MCF 10A (cell line): ENCODE measurements around the gene LRRC7. TPM values are rescaled to one million over a fixed set of nuclear protein-coding genes. Genes with fewer than 3 reads are reported as not detected.
A peak's percentile ranks its signal among the peaks of the same experiment; 100 is the strongest.

ENCODE experiments used
- BruUV-seq: library from RNA; stranded (reverse); fragments of 400-500 nt; replicated peaks from 2 replicates; lab custom pipeline; 2021; lab: Mats Ljungman, UMichigan
- CTCF ChIA-PET: fragments of 300-600 bp; sonication (Branson Sonifier 250); formaldehyde crosslinking; extraction: SDS; loops from one replicate; lab custom pipeline; 2021; ENCODE audit warnings: antibody characterized with exemption, inconsistent platforms; lab: Yijun Ruan, JAX
- POLR2A ChIA-PET: fragments of 300-600, 350-650 bp; sonication (Branson Sonifier 250); formaldehyde crosslinking; extraction: SDS; loops from one replicate; lab custom pipeline; 2020; ENCODE audit warnings: antibody characterized with exemption, inconsistent platforms; lab: Yijun Ruan, JAX
- DNase-seq: peaks from one replicate; pipeline ENCODE4 v3.0.0-alpha.2; 2018; ENCODE audit not compliant: unreplicated experiment
- H3K27ac Mint-ChIP-seq: one replicate; pipeline ENCODE4 v1.8.0; 2022; ENCODE audit warnings: mild to moderate bottlenecking, low read depth, mixed read lengths; ENCODE audit not compliant: unreplicated experiment
- H3K27me3 Mint-ChIP-seq: one replicate; pipeline ENCODE4 v1.8.0; 2022; ENCODE audit warnings: mixed read lengths; ENCODE audit not compliant: insufficient read depth, unreplicated experiment
- H3K36me3 Mint-ChIP-seq: one replicate; pipeline ENCODE4 v1.8.0; 2022; ENCODE audit warnings: mild to moderate bottlenecking, moderate library complexity, mixed read lengths; ENCODE audit not compliant: insufficient read depth, unreplicated experiment
- H3K4me1 Mint-ChIP-seq: one replicate; pipeline ENCODE4 v1.8.0; 2022; ENCODE audit warnings: mixed read lengths; ENCODE audit not compliant: insufficient read depth, unreplicated experiment
- H3K4me3 Mint-ChIP-seq: one replicate; pipeline ENCODE4 v1.8.0; 2022; ENCODE audit warnings: mild to moderate bottlenecking, moderate library complexity, mixed read lengths; ENCODE audit not compliant: unreplicated experiment
- H3K9me3 Mint-ChIP-seq: one replicate; pipeline ENCODE4 v1.8.0; 2022; ENCODE audit warnings: mixed read lengths; ENCODE audit not compliant: unreplicated experiment
- intact Hi-C: fragments of 100-400 bp; cut with micrococcal nuclease; formaldehyde crosslinking; loops from 2 replicates; pipeline ENCODE4 v1.14.1; 2022
- total RNA-seq: library from RNA; stranded (reverse); gene quantifications from 2 replicates; pipeline ENCODE4 v1.2.3, GENCODE V29; 2022
- TF ChIP-seq, protein P1 (sequence below): fragments of 200-600 bp; IDR thresholded peaks from one replicate; pipeline ENCODE4 v1.8.0; 2022; ENCODE audit warnings: antibody characterized with exemption, mild to moderate bottlenecking; ENCODE audit not compliant: unreplicated experiment

Gene LRRC7
- total RNA-seq, 1 experiment from 2014 or later, result not detected

DNA sequence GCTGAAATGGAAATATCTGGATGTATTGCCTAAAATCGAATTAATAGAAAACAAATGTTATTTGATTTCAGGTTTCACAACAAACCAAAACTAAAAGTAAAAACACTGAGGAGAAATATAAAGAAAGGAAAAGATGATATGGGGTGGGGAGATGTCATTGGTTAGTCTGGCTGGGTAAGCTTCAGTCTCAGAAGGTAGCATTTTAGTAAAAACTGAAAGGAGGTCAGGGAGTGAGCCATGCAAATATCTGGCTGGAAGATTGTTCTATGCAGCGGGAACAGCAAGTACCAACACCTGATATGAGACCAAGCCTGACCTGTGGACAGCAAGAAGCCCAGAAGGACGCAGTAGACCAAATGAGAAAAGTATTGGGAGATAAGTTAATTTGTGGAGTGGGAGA, 373.1 kb downstream of the LRRC7 start:
- POLR2A ChIA-PET, result no interaction called here
- Mint-ChIP-seq H3K36me3 (no peaks in the 10 kb centered on the region), H3K27ac (no peak overlapping the region), H3K27me3 (peaks cover 70% of the 10 kb centered on the region), H3K4me1 (no peaks in the 10 kb centered on the region), H3K9me3 (no peaks in the 10 kb centered on the region), H3K4me3 (no peak overlapping the region)
- TF ChIP-seq, protein P1, sequence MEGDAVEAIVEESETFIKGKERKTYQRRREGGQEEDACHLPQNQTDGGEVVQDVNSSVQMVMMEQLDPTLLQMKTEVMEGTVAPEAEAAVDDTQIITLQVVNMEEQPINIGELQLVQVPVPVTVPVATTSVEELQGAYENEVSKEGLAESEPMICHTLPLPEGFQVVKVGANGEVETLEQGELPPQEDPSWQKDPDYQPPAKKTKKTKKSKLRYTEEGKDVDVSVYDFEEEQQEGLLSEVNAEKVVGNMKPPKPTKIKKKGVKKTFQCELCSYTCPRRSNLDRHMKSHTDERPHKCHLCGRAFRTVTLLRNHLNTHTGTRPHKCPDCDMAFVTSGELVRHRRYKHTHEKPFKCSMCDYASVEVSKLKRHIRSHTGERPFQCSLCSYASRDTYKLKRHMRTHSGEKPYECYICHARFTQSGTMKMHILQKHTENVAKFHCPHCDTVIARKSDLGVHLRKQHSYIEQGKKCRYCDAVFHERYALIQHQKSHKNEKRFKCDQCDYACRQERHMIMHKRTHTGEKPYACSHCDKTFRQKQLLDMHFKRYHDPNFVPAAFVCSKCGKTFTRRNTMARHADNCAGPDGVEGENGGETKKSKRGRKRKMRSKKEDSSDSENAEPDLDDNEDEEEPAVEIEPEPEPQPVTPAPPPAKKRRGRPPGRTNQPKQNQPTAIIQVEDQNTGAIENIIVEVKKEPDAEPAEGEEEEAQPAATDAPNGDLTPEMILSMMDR, result no peak
- no TSS peak for BruUV-seq
- intact Hi-C loops, result no loop called here
- no peak for DNase-seq
- CTCF ChIA-PET, result no interaction called here

DNA sequence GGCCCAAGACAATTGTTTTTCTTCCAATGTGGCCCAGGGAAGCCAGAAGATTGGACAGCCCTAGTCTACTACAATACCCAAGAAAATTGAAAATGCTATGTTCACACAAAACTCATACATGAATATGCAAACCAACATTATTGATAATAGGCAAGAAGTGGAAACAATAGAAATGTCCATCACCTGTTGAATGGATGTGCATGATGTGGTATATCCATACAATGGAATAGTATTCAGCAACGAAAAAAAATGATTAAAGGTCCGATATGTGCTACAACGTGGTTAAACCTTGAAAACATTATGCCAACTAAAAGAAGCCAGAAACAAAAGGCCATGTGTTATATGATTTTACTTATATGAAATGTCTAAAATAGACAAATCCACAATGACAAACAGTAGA, 375.3 kb downstream of the LRRC7 start:
- Mint-ChIP-seq H3K36me3 (no peaks in the 10 kb centered on the region), H3K27me3 (peaks cover 52% of the 10 kb centered on the region), H3K27ac (no peak overlapping the region), H3K4me3 (no peak overlapping the region), H3K4me1 (peaks cover 5% of the 10 kb centered on the region), H3K9me3 (no peaks in the 10 kb centered on the region)
- ChIA-PET POLR2A (interaction anchor here (0.7 kb wide), 1 partner anchor 45 kb away, joined by 3 read pairs; no protein-coding TSS in a partner anchor), CTCF (no interaction called here)
- TF ChIP-seq, protein P1, result no peak
- intact Hi-C loops, result no loop called here
- BruUV-seq, result no TSS peak
- DNase-seq, result no peak

DNA sequence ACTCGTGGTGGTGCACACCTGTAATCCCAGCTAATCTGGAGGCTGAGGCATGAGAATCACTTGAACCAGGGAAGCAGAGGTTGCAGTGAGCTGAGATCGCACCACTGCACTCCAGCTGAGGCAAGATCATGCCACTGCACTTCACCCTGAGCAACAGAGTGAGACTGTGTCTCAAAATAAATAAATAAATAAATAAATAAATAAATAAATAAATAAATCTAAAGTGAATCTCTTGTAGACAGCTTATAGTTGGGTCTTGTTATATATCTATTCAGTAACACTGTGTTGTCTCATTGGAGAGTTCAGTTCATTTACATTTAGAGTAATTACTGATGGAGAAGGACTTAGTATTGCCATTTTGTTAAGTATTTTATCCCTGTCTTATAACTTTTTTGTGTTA, 379.2 kb downstream of the LRRC7 start:
- Mint-ChIP-seq H3K27ac (no peak overlapping the region), H3K4me1 (peaks cover 6% of the 10 kb centered on the region), H3K4me3 (no peak overlapping the region), H3K36me3 (no peaks in the 10 kb centered on the region), H3K27me3 (peaks cover 42% of the 10 kb centered on the region), H3K9me3 (no peaks in the 10 kb centered on the region)
- no TSS peak for BruUV-seq
- intact Hi-C loops, result no loop called here
- POLR2A ChIA-PET, result no interaction called here
- TF ChIP-seq, protein P1, result no peak
- no peak for DNase-seq
- CTCF ChIA-PET, result interaction anchor here (0.6 to 0.7 kb wide), 2 partner anchors 26 to 67 kb away, joined by 3 read pairs; no protein-coding TSS in a partner anchor

DNA sequence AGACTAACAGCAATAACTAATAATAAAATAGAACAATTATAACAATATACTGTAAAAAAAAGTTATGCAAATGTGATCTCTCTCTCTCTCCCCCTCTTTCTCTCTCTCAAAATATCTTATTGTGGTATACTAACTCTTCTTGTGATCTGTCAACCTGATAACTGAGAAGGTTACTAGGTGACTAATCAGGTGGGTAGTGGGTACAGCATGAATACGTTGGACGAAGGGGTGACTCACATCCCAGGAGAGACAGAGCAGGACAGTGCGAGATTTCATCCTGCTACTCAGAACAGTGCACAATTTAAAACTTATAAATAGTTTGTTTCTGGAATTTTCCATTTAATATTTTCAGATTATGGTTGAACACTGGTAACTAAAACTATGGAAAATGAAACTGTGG, 380.1 kb downstream of the LRRC7 start:
- no peak overlapping the region for H3K4me3 Mint-ChIP-seq
- no TSS peak for BruUV-seq
- ChIA-PET CTCF (interaction anchor here (0.7 kb wide), 1 partner anchor 25 kb away, joined by 3 read pairs; no protein-coding TSS in a partner anchor), POLR2A (no interaction called here)
- H3K27ac Mint-ChIP-seq, result no peak overlapping the region
- intact Hi-C loops, result no loop called here
- no peaks in the 10 kb centered on the region for H3K9me3 Mint-ChIP-seq
- H3K36me3 Mint-ChIP-seq, result no peaks in the 10 kb centered on the region
- H3K4me1 Mint-ChIP-seq, result peaks cover 6% of the 10 kb centered on the region
- TF ChIP-seq, protein P1, result no peak
- peak; percentile 17 for DNase-seq
- peaks cover 35% of the 10 kb centered on the region for H3K27me3 Mint-ChIP-seq
